IPS-15b (cell line): Measurements from ENCODE around the gene RBM17.

Experiments
- H3K27me3 ChIP-seq: one replicate; pipeline ENCODE4 v1.6.1; 2013; ENCODE audit warnings: low read length; ENCODE audit not compliant: control insufficient read depth, insufficient read depth
- H3K36me3 ChIP-seq: one replicate; pipeline ENCODE4 v1.6.1; 2013; ENCODE audit warnings: low read length; ENCODE audit not compliant: control insufficient read depth, insufficient read depth
- H3K4me1 ChIP-seq: one replicate; pipeline ENCODE4 v1.6.1; 2013; ENCODE audit warnings: mild to moderate bottlenecking, low read length; ENCODE audit not compliant: control insufficient read depth, insufficient read depth
- H3K4me3 ChIP-seq: one replicate; pipeline ENCODE4 v1.5.1; 2013; ENCODE audit warnings: low read depth, low read length
- H3K9ac ChIP-seq: one replicate; pipeline ENCODE4 v1.6.1; 2013; ENCODE audit warnings: low read depth, mild to moderate bottlenecking, low read length
- H3K9me3 ChIP-seq: one replicate; pipeline ENCODE4 v1.6.1; 2013; ENCODE audit warnings: mild to moderate bottlenecking, low read length; ENCODE audit not compliant: control insufficient read depth, insufficient read depth

RBM17 gene

GRCh38 chr10:6071181-6072175, 17.4 kb upstream of the RBM17 start:
- Histone ChIP-seq H3K9me3 (no peaks in the 10 kb centered on the region), H3K36me3 (no peaks in the 10 kb centered on the region), H3K4me3 (no peak overlapping the region), H3K27me3 (peaks cover under 1% of the 10 kb centered on the region), H3K9ac (no peak overlapping the region), H3K4me1 (no peaks in the 10 kb centered on the region)

- Histone ChIP-seq H3K9me3 (no peaks in the 10 kb centered on the region), H3K27me3 (peaks cover 2% of the 10 kb centered on the region), H3K4me3 (no peak overlapping the region), H3K9ac (no peak overlapping the region), H3K36me3 (no peaks in the 10 kb centered on the region), H3K4me1 (no peaks in the 10 kb centered on the region)
These were observed 16.5 kb upstream of the RBM17 start for GRCh38 chr10:6072215-6072934.

- no peak overlapping the region for H3K4me3 ChIP-seq
- no peaks in the 10 kb centered on the region for H3K4me1 ChIP-seq
- no peak overlapping the region for H3K9ac ChIP-seq
- H3K36me3 ChIP-seq: no peaks in the 10 kb centered on the region
- no peaks in the 10 kb centered on the region for H3K9me3 ChIP-seq
- peaks cover 2% of the 10 kb centered on the region for H3K27me3 ChIP-seq
These were observed 14.1 kb upstream of the RBM17 start for GRCh38 chr10:6074489-6075301.

GRCh38 chr10:6077071-6077675, 11.7 kb upstream of the RBM17 start:
- H3K4me1 ChIP-seq: no peaks in the 10 kb centered on the region

GRCh38 chr10:6079044-6079443, 9.8 kb upstream of the RBM17 start:
- H3K27me3 ChIP-seq: peaks cover 2% of the 10 kb centered on the region
- H3K9ac ChIP-seq: no peak overlapping the region
- H3K9me3 ChIP-seq: no peaks in the 10 kb centered on the region
- H3K4me3 ChIP-seq: no peak overlapping the region
- peaks cover 2% of the 10 kb centered on the region for H3K4me1 ChIP-seq
- no peaks in the 10 kb centered on the region for H3K36me3 ChIP-seq

More at GRCh38 chr10:6077071-6077675, 11.7 kb upstream of the RBM17 start:
- no peak overlapping the region for H3K4me3 ChIP-seq
- H3K27me3 ChIP-seq: peaks cover 2% of the 10 kb centered on the region
- H3K9ac ChIP-seq: no peak overlapping the region
- no peaks in the 10 kb centered on the region for H3K36me3 ChIP-seq
- no peaks in the 10 kb centered on the region for H3K9me3 ChIP-seq

- no peak overlapping the region for H3K4me3 ChIP-seq
- H3K9me3 ChIP-seq: no peaks in the 10 kb centered on the region
- H3K9ac ChIP-seq: no peak overlapping the region
- H3K4me1 ChIP-seq: peaks cover 2% of the 10 kb centered on the region
- H3K36me3 ChIP-seq: no peaks in the 10 kb centered on the region
- H3K27me3 ChIP-seq: peaks cover 2% of the 10 kb centered on the region
These were observed 8.3 kb upstream of the RBM17 start for GRCh38 chr10:6080417-6080973.

- no peak overlapping the region for H3K9ac ChIP-seq
- no peaks in the 10 kb centered on the region for H3K36me3 ChIP-seq
- peaks cover 5% of the 10 kb centered on the region for H3K4me1 ChIP-seq
- H3K9me3 ChIP-seq: no peaks in the 10 kb centered on the region
- no peaks in the 10 kb centered on the region for H3K27me3 ChIP-seq
- no peak overlapping the region for H3K4me3 ChIP-seq
These were observed 6.1 kb upstream of the RBM17 start for GRCh38 chr10:6082496-6083395.

- Histone ChIP-seq H3K4me3 (no peak overlapping the region), H3K36me3 (no peaks in the 10 kb centered on the region), H3K4me1 (peaks cover 5% of the 10 kb centered on the region), H3K9me3 (no peaks in the 10 kb centered on the region), H3K9ac (no peak overlapping the region), H3K27me3 (no peaks in the 10 kb centered on the region)
These were observed 5.0 kb upstream of the RBM17 start for GRCh38 chr10:6083523-6084475.

- Histone ChIP-seq H3K4me1 (peaks cover 12% of the 10 kb centered on the region), H3K36me3 (no peaks in the 10 kb centered on the region), H3K27me3 (no peaks in the 10 kb centered on the region), H3K9ac (no peak overlapping the region), H3K4me3 (no peak overlapping the region), H3K9me3 (no peaks in the 10 kb centered on the region)
These were observed 2.2 kb upstream of the RBM17 start for GRCh38 chr10:6086375-6087233.
